GM18526 (cell line): ENCODE data around the gene PLOD1.
A peak's percentile ranks its signal among the peaks of the same experiment; 100 is the strongest.

ENCODE experiments used
- POLR2A ChIP-seq: IDR thresholded peaks from 3 replicates; pipeline ENCODE4 v1.6.1; 2011; ENCODE audit not compliant: insufficient read length; ENCODE audit errors: extremely low read depth

PLOD1 gene

DNA sequence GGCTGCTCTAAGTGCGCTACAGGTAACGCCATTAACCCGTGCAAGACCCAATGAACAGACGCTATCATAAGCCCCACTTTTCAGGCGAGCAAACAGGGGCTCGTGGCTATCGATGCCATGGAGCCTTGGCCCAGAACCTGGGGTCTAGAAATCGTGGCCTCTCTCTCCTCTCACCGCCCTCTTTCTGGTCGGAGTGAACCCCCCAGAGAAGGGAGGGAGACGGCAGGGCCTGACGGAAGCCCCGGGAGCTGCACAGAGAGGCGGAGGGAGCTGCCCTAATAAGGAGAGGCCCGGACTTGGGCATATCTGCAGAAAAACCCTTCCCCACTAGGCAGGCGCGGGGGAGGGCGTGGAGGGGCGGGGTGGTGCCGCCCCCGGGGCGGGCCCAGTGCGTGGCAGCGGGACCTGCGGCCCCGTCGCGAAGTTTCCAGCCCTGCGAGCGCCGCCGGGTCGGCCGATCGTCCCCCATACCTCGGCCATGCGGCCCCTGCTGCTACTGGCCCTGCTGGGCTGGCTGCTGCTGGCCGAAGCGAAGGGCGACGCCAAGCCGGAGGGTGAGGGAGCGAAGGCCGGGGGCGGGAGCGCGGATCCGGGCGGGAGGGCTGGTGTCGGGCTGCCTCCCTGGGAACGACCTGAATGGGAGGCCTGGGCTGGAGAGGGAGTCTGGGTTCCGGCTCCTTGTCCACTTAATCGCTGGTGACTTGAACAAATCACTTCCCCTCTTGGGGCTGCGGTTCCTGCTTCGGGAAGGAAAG lies at the start of gene PLOD1:
PLOD1 (plus strand) TSS at position 416 of the 755 bp plus-strand sequence; CDS start at position 479, 63 bp downstream.
- peak; percentile 80 for TF ChIP-seq POLR2A

DNA sequence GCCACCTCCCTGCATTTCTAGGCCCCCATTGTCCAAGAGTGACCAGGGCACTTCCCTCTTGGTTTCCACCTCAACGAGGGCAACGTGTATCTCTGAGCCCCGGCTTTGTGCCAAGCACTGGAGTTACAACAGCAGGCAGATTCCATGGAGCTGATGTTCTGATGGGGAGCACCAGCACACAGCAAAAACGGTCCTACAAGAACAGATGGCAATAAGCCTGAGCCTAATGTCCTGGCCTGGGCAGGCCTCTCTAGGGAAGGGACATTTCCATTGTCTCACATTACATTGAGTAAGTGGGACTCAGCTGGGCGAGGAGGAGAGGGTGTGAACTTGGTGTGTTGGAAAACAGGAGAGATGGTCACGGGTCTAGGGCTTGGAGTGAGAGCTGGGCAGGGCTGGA lies 48.6 kb upstream of the PLOD1 start:
- no peak for TF ChIP-seq POLR2A

DNA sequence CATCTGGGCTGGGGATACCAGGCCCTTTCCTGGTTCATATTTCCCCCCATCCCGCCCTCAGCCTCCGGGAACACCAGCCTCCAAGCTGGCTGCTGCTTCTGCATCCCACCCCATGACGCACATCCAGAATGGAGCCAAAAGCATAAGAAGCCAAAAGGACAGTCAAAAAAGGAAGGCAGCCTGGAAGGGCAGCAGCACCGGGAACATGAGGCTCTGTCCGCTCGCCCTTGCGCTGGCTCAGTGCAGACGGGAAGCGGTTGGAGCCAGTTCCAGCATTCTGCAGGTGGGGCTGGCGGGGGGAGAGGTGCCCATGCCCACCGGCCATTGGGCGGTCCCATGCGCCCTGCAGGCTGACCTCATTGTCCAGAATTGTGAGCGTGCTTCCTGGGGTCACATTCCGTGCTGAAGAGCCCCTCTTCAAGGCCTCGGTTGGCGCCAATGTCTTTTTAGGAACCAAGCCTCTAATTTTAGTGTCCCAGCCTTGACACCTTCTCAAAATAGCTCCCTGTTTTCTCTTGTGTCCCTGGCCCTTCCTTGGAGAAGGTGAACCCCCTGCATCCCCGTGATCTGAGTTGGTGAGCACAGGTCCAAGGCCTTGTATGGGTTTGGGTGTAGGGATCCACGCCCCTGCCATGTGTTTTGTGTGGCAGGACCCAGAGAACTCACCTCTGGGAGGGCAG lies 47.4 kb upstream of the PLOD1 start:
- TF ChIP-seq POLR2A: no peak

GRCh38 chr1:11887666-11888007 lies 46.9 kb upstream of the PLOD1 start:
- no peak for TF ChIP-seq POLR2A

DNA sequence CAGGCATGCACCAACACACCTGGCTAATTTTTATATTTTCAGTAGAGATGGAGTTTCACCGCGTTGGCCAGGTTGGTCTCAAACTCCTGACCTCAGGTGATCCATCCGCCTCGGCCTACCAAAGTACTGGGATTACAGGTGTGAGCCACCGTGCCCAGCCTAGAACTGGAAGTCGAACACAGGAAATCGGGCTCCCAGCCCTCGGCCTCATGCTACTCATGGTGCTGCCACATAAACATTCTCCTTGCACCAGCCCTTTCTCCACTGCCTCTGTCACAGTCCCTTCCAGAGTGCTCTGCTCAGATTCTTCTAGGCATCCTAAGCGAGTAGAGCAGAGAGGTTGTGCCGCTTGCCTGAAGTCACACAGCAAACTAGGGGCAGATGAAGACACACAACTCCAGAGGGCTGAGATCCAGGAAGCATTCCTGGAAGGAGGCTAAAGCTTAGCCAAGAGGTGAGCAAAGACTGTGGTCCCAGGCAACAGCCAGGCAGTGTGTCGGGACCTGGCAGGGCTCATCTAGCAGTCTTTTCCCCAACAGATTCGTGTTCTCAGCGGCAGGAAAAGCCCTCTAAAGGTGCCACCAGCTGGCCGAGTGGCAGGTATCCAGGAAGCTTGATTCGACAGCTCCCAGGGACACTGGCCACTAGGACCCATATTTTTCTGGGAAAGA lies 46.2 kb upstream of the PLOD1 start:
- TF ChIP-seq POLR2A: no peak

GRCh38 chr1:11888877-11889208 lies 45.7 kb upstream of the PLOD1 start:
- no peak for TF ChIP-seq POLR2A

- TF ChIP-seq POLR2A: no peak
Measured at GRCh38 chr1:11891433-11892186, 42.9 kb upstream of the PLOD1 start.

GRCh38 chr1:11893907-11894251 lies 40.6 kb upstream of the PLOD1 start:
- TF ChIP-seq POLR2A: no peak

GRCh38 chr1:11898086-11898785 lies 36.3 kb upstream of the PLOD1 start:
- no peak for TF ChIP-seq POLR2A

DNA sequence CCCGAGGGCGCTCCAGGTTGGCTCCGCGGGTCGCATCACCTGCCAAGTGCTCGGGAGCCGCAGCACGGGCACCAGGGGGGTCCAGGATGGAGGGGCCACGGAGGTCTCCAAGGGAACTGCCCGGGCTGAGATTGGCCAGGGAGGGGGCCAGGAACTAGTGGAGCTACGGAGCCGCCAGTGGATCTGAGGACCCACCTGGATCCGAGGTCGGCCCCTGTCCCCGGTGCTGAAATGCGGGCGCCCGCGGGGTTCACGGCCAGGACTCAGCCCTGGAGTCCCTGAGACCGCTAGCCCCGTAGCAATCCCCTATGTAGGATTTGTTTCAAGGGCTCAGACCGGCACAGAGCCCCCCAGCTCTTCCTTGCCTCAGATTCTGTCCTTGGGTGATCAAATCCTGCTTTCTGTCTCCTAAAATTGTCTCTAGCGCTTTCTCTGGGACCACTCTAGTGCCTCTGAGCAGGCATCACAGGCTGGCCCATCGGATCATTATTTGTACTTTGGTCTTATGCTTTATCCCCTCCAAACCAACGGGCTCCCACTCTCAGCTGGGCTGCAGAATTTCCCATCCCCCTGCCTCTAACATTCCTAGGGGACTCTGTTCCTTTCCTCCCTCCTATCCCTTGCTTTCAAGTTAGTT lies 35.6 kb upstream of the PLOD1 start:
- no peak for TF ChIP-seq POLR2A

GRCh38 chr1:11903210-11903609 lies 31.3 kb upstream of the PLOD1 start:
- TF ChIP-seq POLR2A: no peak

- no peak for TF ChIP-seq POLR2A
Measured at GRCh38 chr1:11904978-11905377, 29.5 kb upstream of the PLOD1 start.

- TF ChIP-seq POLR2A: no peak
Measured at GRCh38 chr1:11906870-11907269, 27.6 kb upstream of the PLOD1 start.

DNA sequence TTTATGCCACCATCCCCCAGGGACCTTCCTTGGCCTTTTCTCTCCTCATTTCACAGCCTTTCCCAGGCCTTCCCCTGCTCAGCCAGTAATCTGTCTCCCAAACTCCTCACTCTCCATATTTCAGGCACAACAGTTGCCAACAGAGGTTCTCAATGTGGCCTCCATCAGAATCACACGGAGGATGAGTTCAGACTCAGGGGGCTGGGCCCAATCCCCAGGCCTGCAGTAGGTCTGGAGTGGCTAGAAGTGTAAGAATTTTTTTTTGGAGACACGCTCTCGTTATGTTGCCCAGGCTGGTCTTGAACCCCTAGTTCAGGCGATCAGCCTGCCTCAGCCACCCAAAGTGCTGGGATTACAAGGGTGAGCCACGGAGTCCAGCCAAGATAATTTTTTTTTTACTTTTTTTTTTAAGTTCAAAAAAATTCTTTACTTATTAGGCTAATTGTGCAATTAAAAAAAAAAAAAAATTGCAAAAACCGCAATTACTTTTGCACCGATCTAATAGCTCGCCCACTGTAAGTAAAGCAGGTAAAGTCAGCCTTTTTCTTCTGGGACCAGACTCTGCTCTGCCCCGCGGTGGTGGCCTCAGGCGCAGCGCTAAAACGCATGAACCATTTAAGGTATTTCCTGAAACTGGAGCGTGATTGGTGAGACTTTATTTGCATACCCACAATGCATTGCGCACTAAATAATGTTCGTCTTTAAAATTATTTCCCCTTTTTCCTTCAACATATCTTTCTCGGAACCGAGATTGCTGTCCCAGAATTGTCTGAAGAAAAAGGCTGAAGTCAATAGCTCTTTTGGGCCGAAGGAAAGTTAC lies 27.0 kb upstream of the PLOD1 start:
- no peak for TF ChIP-seq POLR2A
